Tibial nerve (tissue), 3 donors: ENCODE measurements around the gene ANKRD44.

Experiments
- POLR2A ChIP-seq, 2 donors: fragments of 450-650 bp; IDR thresholded peaks; one replicate each; pipeline ENCODE4 v1.6.1; 2017; ENCODE audit warnings: antibody characterized with exemption in 2 of 2, mild to moderate bottlenecking in 2 of 2, moderate library complexity in 2 of 2
- TF ChIP-seq, protein P1 (sequence below), 5 experiments: fragments of 200-600 bp in 3 of 5; fragments of 450-650 bp in 2 of 5; sonication (generic) in 3 of 5; IDR thresholded peaks; one replicate each; pipeline ENCODE4 v1.5.1; 2016 to 2019; ENCODE audit warnings: antibody characterized with exemption in 5 of 5, mild to moderate bottlenecking in 3 of 5, moderate library complexity in 2 of 5

DNA sequence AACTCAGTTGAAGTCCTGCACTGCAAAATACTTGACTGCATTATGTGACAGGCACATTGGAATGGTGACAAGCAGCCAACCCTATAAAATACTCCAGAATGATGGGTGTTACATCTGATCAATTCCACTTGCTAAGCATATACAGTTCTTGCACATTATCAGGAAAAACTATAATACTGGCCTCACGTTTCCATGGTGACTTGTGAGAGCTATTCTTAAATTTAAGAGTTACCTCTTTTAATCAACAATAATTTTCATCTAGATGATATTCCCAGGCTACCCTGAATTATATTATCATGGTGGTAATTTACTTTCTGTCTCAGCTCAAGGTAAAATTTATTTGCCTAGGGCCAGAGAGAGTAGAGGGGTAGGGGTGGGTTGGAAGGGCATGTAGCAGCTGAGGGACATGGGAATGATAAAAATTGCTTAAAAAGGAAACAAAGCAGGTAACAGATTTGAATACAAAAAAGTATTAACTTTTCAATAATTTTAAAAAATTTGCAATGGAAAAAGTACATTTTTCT lies 251.7 kb downstream of the ANKRD44 start:
- TF ChIP-seq, protein P1, sequence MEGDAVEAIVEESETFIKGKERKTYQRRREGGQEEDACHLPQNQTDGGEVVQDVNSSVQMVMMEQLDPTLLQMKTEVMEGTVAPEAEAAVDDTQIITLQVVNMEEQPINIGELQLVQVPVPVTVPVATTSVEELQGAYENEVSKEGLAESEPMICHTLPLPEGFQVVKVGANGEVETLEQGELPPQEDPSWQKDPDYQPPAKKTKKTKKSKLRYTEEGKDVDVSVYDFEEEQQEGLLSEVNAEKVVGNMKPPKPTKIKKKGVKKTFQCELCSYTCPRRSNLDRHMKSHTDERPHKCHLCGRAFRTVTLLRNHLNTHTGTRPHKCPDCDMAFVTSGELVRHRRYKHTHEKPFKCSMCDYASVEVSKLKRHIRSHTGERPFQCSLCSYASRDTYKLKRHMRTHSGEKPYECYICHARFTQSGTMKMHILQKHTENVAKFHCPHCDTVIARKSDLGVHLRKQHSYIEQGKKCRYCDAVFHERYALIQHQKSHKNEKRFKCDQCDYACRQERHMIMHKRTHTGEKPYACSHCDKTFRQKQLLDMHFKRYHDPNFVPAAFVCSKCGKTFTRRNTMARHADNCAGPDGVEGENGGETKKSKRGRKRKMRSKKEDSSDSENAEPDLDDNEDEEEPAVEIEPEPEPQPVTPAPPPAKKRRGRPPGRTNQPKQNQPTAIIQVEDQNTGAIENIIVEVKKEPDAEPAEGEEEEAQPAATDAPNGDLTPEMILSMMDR (IDR thresholded peaks at IDR 0.05) = no peak
- TF ChIP-seq POLR2A (IDR thresholded peaks at IDR 0.05) = no peak
